PC-9 (cell line): ENCODE data around the gene NARS2. TPM values are rescaled to one million over a fixed set of nuclear protein-coding genes. Genes with fewer than 3 reads are reported as not detected.

Experiments used
- BruUV-seq: library from RNA; stranded (reverse); fragments of 400-500 nt; replicated peaks from 2 replicates; lab custom pipeline; 2021; lab: Mats Ljungman, UMichigan
- CTCF ChIA-PET: fragments of 300-600 bp; sonication (Branson Sonifier 250); formaldehyde crosslinking; loops from one replicate; lab custom pipeline; 2022; ENCODE audit warnings: antibody characterized with exemption; lab: Charles Lee
- POLR2A ChIA-PET: fragments of 300-600 bp; sonication (Branson Sonifier 250); formaldehyde crosslinking; loops from one replicate; lab custom pipeline; 2022; ENCODE audit warnings: antibody characterized with exemption; ENCODE audit not compliant: unreplicated experiment; lab: Charles Lee
- DNase-seq, 2 experiments: peaks; one replicate each; pipeline versions ENCODE4 v3.0.0 to v3.0.0-alpha.2; 2015 to 2022; ENCODE audit warnings: mixed read lengths in 1 of 2
- H2AFZ ChIP-seq: fragments of 200-600 bp; sonication (generic); 2 replicates; pipeline ENCODE4 v1.8.1; 2017; ENCODE audit warnings: antibody characterized with exemption
- H3F3A ChIP-seq: fragments of 200-600 bp; sonication (generic); 2 replicates; pipeline ENCODE4 v1.8.1; 2017; ENCODE audit warnings: antibody characterized with exemption, mild to moderate bottlenecking, low read depth; ENCODE audit not compliant: insufficient read depth
- H3K27ac ChIP-seq: fragments of 200-600 bp; sonication (generic); 2 replicates; pipeline ENCODE4 v1.6.1; 2016; ENCODE audit warnings: mixed run types
- H3K27me3 ChIP-seq: fragments of 200-600 bp; sonication (generic); 2 replicates; pipeline ENCODE4 v1.6.1; 2016; ENCODE audit warnings: low read depth, mixed run types; ENCODE audit not compliant: insufficient read depth
- H3K36me3 ChIP-seq: fragments of 200-600 bp; sonication (generic); 2 replicates; pipeline ENCODE4 v1.6.1; 2016; ENCODE audit warnings: low read depth, mixed run types
- H3K4me1 ChIP-seq: fragments of 200-600 bp; sonication (generic); replicated peaks from 2 replicates; pipeline ENCODE4 v1.6.1; 2016; ENCODE audit warnings: mixed run types; ENCODE audit not compliant: insufficient read depth
- H3K4me2 ChIP-seq: fragments of 200-600 bp; sonication (generic); 2 replicates; pipeline ENCODE4 v1.6.1; 2017; ENCODE audit warnings: mixed run types
- H3K4me3 ChIP-seq: fragments of 200-600 bp; sonication (generic); 2 replicates; pipeline ENCODE4 v1.6.1; 2016; ENCODE audit warnings: mixed run types
- H3K79me2 ChIP-seq: fragments of 200-600 bp; sonication (generic); 2 replicates; pipeline ENCODE4 v1.6.1; 2017; ENCODE audit warnings: low read depth, mixed run types
- H3K9me2 ChIP-seq: fragments of 200-600 bp; sonication (generic); 2 replicates; pipeline ENCODE4 v1.8.1; 2017; ENCODE audit warnings: mild to moderate bottlenecking; ENCODE audit not compliant: insufficient read depth
- H3K9me3 ChIP-seq: fragments of 200-600 bp; sonication (generic); 2 replicates; pipeline ENCODE4 v1.8.1; 2016; ENCODE audit warnings: low read depth; ENCODE audit not compliant: insufficient read depth
- H4K20me1 ChIP-seq: fragments of 200-600 bp; sonication (generic); 2 replicates; pipeline ENCODE4 v1.8.1; 2017; ENCODE audit not compliant: insufficient read depth
- CTCF ChIP-seq: fragments of 200-600 bp; sonication (generic); conservative IDR thresholded peaks from 2 replicates; pipeline ENCODE4 v1.6.1; 2017; ENCODE audit warnings: mixed run types, antibody characterized with exemption, mild to moderate bottlenecking, moderate library complexity
- EZH2 ChIP-seq: fragments of 200-600 bp; sonication (generic); IDR thresholded peaks from 2 replicates; pipeline ENCODE4 v1.8.0; 2017; ENCODE audit warnings: antibody characterized with exemption, low read depth
- intact Hi-C: fragments of 100-400 bp; cut with micrococcal nuclease; formaldehyde crosslinking; loops from one replicate; pipeline ENCODE4 v1.10.0; 2022; ENCODE audit not compliant: unreplicated experiment
- total RNA-seq: library from RNA; stranded (reverse); gene quantifications from 2 replicates; pipeline ENCODE4 v1.2.3, GENCODE V29; 2021

NARS2 gene
- total RNA-seq, 1 experiment from 2014 or later: 22.4 TPM

- intact Hi-C loops: no loop called here
- POLR2A ChIA-PET: no interaction called here
Observed at GRCh38 chr11:78406568-78407196, 168.0 kb downstream of the NARS2 start.

GRCh38 chr11:78405805-78406204 is 168.9 kb downstream of the NARS2 start:
- TF ChIP-seq EZH2 (no peak), CTCF (no peak)
- DNase-seq: no peak
- CTCF ChIA-PET: interaction anchor here (0.6 to 0.7 kb wide), 3 partner anchors 8 to 159 kb away, joined by 9 to 12 read pairs (median 11); no protein-coding TSS in a partner anchor
- Histone ChIP-seq H3F3A (peaks cover 14% of the 10 kb centered on the region), H3K9me3 (peaks cover 16% of the 10 kb centered on the region), H4K20me1 (no peaks in the 10 kb centered on the region), H3K9me2 (no peaks in the 10 kb centered on the region), H2AFZ (no peak overlapping the region), H3K36me3 (no peaks in the 10 kb centered on the region), H3K27ac (peak overlapping the region; percentile 8; the same call in 1 of the 2 replicates), H3K4me1 (peaks cover 16% of the 10 kb centered on the region), H3K79me2 (0 out of 2 replicates have a peak, but pooled peaks cover 12% of the 10 kb centered on the region), H3K27me3 (no peaks in the 10 kb centered on the region), H3K4me3 (no peak overlapping the region), H3K4me2 (no peak overlapping the region)
- no TSS peak for BruUV-seq
- POLR2A ChIA-PET: no interaction called here
- intact Hi-C loops: no loop called here

More at GRCh38 chr11:78406568-78407196, 168.0 kb downstream of the NARS2 start:
- Histone ChIP-seq H3K4me2 (no peak overlapping the region), H4K20me1 (no peaks in the 10 kb centered on the region), H3K27ac (peak overlapping the region; percentile 8), H3F3A (peaks cover 14% of the 10 kb centered on the region), H3K4me1 (peaks cover 16% of the 10 kb centered on the region), H2AFZ (no peak overlapping the region), H3K9me2 (no peaks in the 10 kb centered on the region), H3K36me3 (no peaks in the 10 kb centered on the region), H3K9me3 (peaks cover 16% of the 10 kb centered on the region), H3K79me2 (0 out of 2 replicates have a peak, but pooled peaks cover 12% of the 10 kb centered on the region), H3K4me3 (no peak overlapping the region), H3K27me3 (no peaks in the 10 kb centered on the region)
- no TSS peak for BruUV-seq
- no peak for TF ChIP-seq EZH2
- TF ChIP-seq CTCF: no peak
- peak; percentile 39 to 81 for DNase-seq
- CTCF ChIA-PET: interaction anchor here (0.6 to 0.7 kb wide), 3 partner anchors 9 to 158 kb away, joined by 9 to 12 read pairs (median 11); no protein-coding TSS in a partner anchor

- peaks cover 7% of the 10 kb centered on the region for H3K9me3 ChIP-seq
- 0 out of 2 replicates have a peak, but pooled peaks cover 4% of the 10 kb centered on the region for H3K79me2 ChIP-seq
- no peak overlapping the region for H3K4me2 ChIP-seq
- H3K36me3 ChIP-seq: no peaks in the 10 kb centered on the region
- H3K27ac ChIP-seq: no peak overlapping the region
- H3K4me1 ChIP-seq: peaks cover 16% of the 10 kb centered on the region
- intact Hi-C loops: no loop called here
- no peaks in the 10 kb centered on the region for H3K27me3 ChIP-seq
- no peaks in the 10 kb centered on the region for H4K20me1 ChIP-seq
- H3F3A ChIP-seq: peaks cover 14% of the 10 kb centered on the region
- no peak overlapping the region for H2AFZ ChIP-seq
- H3K9me2 ChIP-seq: no peaks in the 10 kb centered on the region
- DNase-seq: no peak
- no peak overlapping the region for H3K4me3 ChIP-seq
- CTCF ChIA-PET: no interaction called here
- POLR2A ChIA-PET: no interaction called here
- TF ChIP-seq EZH2 (no peak), CTCF (no peak)
- BruUV-seq: no TSS peak
Observed at GRCh38 chr11:78403781-78404180, 170.9 kb downstream of the NARS2 start.
